ENCODE results near the gene GABBR1.

GRCh38 chr6:29576056-29576455 lies 56.9 kb downstream of the GABBR1 start:
- TF ChIP-seq POLR2AphosphoS5 (IDR thresholded peaks at IDR 0.05; ENCODE audit: borderline replicate concordance, low read depth, low read length) (no peak), FOXP2 (optimal IDR thresholded peaks at IDR 0.05; ENCODE audit: control extremely low read depth, extremely low read length, insufficient read depth) (no peak), EZH2 (IDR thresholded peaks at IDR 0.05) (no peak)

Data from SK-N-MC (cell line).